HEK293 (cell line): Measurements from ENCODE around the gene PRIMA1.

Experiments
- BCL11A ChIP-seq: fragments of 450-650 bp; formaldehyde crosslinking; IDR thresholded peaks from 2 replicates; pipeline ENCODE4 v1.5.1; 2016; ENCODE audit warnings: low read depth, missing biosample characterization, missing genetic modification characterization
- CTCF ChIP-seq: fragments of 450-650 bp; formaldehyde crosslinking; IDR thresholded peaks from 2 replicates; pipeline ENCODE4 v1.5.1; 2016; ENCODE audit warnings: missing biosample characterization, missing genetic modification characterization
- KLF9 ChIP-seq: fragments of 450-650 bp; formaldehyde crosslinking; IDR thresholded peaks from 2 replicates; pipeline ENCODE4 v1.5.1; 2016; ENCODE audit warnings: missing biosample characterization, missing genetic modification characterization, low read depth
- TCF7L2 ChIP-seq: IDR thresholded peaks from 2 replicates; pipeline ENCODE4 v1.6.1; 2011; ENCODE audit warnings: low read depth, mild to moderate bottlenecking, inconsistent platforms, low read length, moderate library complexity, borderline replicate concordance
- ZBTB20 ChIP-seq: fragments of 450-650 bp; formaldehyde crosslinking; IDR thresholded peaks from 2 replicates; pipeline ENCODE4 v1.5.1; 2016; ENCODE audit warnings: missing biosample characterization, missing genetic modification characterization
- ZNF416 ChIP-seq: fragments of 450-650 bp; formaldehyde crosslinking; IDR thresholded peaks from 2 replicates; pipeline ENCODE4 v1.5.1; 2016; ENCODE audit warnings: missing biosample characterization, missing genetic modification characterization
- ZNF830 ChIP-seq: fragments of 450-650 bp; IDR thresholded peaks from 2 replicates; pipeline ENCODE4 v1.5.0; 2018; ENCODE audit warnings: missing biosample characterization, missing genetic modification characterization, low read depth, mild to moderate bottlenecking, moderate library complexity

GRCh38 chr14:93741556-93742230 lies 46.6 kb downstream of the PRIMA1 start:
- TF ChIP-seq BCL11A (tag by site-specific recombination) (no peak), CTCF (tag by site-specific recombination) (no peak), ZNF830 (tag by site-specific recombination) (no peak), TCF7L2 (no peak), ZBTB20 (no peak), KLF9 (tag by site-specific recombination) (no peak), ZNF416 (tag by site-specific recombination) (no peak)
